H1 (cell line): ENCODE data around the gene C9orf152. TPM values are rescaled to one million over a fixed set of nuclear protein-coding genes. Genes with fewer than 3 reads are reported as not detected.

ENCODE experiments used
- CTCF ChIA-PET: fragments of 300-600 bp; sonication (Branson Sonifier 250); formaldehyde crosslinking; loops from one replicate; lab custom pipeline; 2021; ENCODE audit not compliant: partially characterized antibody; lab: Charles Lee
- POLR2A ChIA-PET: fragments of 300-600 bp; sonication (Branson Sonifier 250); formaldehyde crosslinking; loops from one replicate; lab custom pipeline; 2021; ENCODE audit warnings: inconsistent platforms; ENCODE audit not compliant: partially characterized antibody; lab: Charles Lee
- DNase-seq, 2 experiments: peaks; one replicate each; pipeline versions ENCODE4 v3.0.0 to v3.0.0-alpha.2; 2010 to 2022; ENCODE audit warnings: low spot score in 2 of 2, low read depth in 1 of 2, mixed read lengths in 1 of 2
- FAIRE-seq: peaks from 2 replicates; lab custom pipeline; 2011; peaks lifted over from hg19 to GRCh38; lab: Jason Lieb, UNC
- H2AFZ ChIP-seq: 2 replicates; pipeline ENCODE4 v1.8.1; 2012; ENCODE audit warnings: low read length, inconsistent platforms
- H2AK5ac ChIP-seq: 2 replicates; pipeline ENCODE4 v1.6.1; 2013; ENCODE audit warnings: low read depth, low read length
- H2BK120ac ChIP-seq: replicated peaks from 2 replicates; pipeline ENCODE3; 2013; ENCODE audit warnings: low read depth, low read length, inconsistent platforms
- H2BK12ac ChIP-seq: 2 replicates; pipeline ENCODE4 v1.6.1; 2013; ENCODE audit warnings: low read depth, low read length
- H2BK15ac ChIP-seq: 2 replicates; pipeline ENCODE4 v1.6.1; 2013; ENCODE audit warnings: low read length
- H2BK20ac ChIP-seq: 2 replicates; pipeline ENCODE4 v1.6.1; 2013; ENCODE audit warnings: low read length
- H2BK5ac ChIP-seq: 2 replicates; pipeline ENCODE4 v1.6.1; 2013; ENCODE audit warnings: low read depth, low read length
- H3K14ac ChIP-seq: 2 replicates; pipeline ENCODE4 v1.6.1; 2013; ENCODE audit warnings: inconsistent platforms; ENCODE audit not compliant: insufficient read length
- H3K18ac ChIP-seq: 2 replicates; pipeline ENCODE4 v1.6.1; 2013; ENCODE audit warnings: low read length; ENCODE audit errors: extremely low read depth
- H3K23ac ChIP-seq: 2 replicates; pipeline ENCODE4 v1.6.1; 2013; ENCODE audit warnings: inconsistent platforms; ENCODE audit not compliant: insufficient read length
- H3K23me2 ChIP-seq: 2 replicates; pipeline ENCODE4 v1.6.1; 2013; ENCODE audit warnings: low read depth, low read length
- H3K27ac ChIP-seq: 2 replicates; pipeline ENCODE4 v1.6.1; 2011; ENCODE audit warnings: low read depth, low read length, inconsistent platforms
- H3K27me3 ChIP-seq, 4 experiments: replicated peaks in 1 of 4; 1 replicate in 1 of 4; 2 replicates in 3 of 4; pipeline versions ENCODE4 v1.6.1 to v1.8.1; 2011 to 2013; ENCODE audit warnings: low read length in 3 of 4, mild to moderate bottlenecking in 3 of 4, inconsistent platforms in 2 of 4, mixed read lengths in 2 of 4, moderate library complexity in 1 of 4; ENCODE audit not compliant: control insufficient read depth in 3 of 4, insufficient read depth in 3 of 4; ENCODE audit errors: extremely low read depth in 1 of 4
- H3K36me3 ChIP-seq, 4 experiments: 2 replicates each; pipeline versions ENCODE4 v1.6.1 to v1.8.1; 2011 to 2013; ENCODE audit warnings: mild to moderate bottlenecking in 4 of 4, low read length in 3 of 4, moderate library complexity in 2 of 4, control low read depth in 1 of 4, inconsistent platforms in 1 of 4; ENCODE audit not compliant: insufficient read depth in 4 of 4, control insufficient read depth in 2 of 4
- H3K4ac ChIP-seq: replicated peaks from 2 replicates; pipeline ENCODE3; 2013; ENCODE audit warnings: low read length, low read depth, mixed read lengths, inconsistent platforms; ENCODE audit not compliant: insufficient read length
- H3K4me1 ChIP-seq, 4 experiments: replicated peaks in 1 of 4; 1 replicate in 1 of 4; 2 replicates in 3 of 4; pipeline versions ENCODE4 v1.6.1 to v1.8.1; 2011 to 2013; ENCODE audit warnings: low read length in 3 of 4, inconsistent platforms in 2 of 4, mixed read lengths in 1 of 4; ENCODE audit not compliant: insufficient read depth in 4 of 4, control insufficient read depth in 3 of 4
- H3K4me2 ChIP-seq, 2 experiments: 2 replicates each; pipeline versions ENCODE4 v1.6.1 to v1.8.1; 2011 to 2013; ENCODE audit warnings: low read depth in 2 of 2, low read length in 2 of 2, control low read depth in 1 of 2, inconsistent platforms in 1 of 2, mild to moderate bottlenecking in 1 of 2; ENCODE audit not compliant: insufficient read depth in 1 of 2
- H3K4me3 ChIP-seq, 4 experiments: fragments of 200-600, 300-600 bp in 1 of 4; sonication (generic), shearing (Covaris generic), sonication (Bioruptor Twin) in 1 of 4; 2 replicates each; pipeline versions ENCODE4 v1.5.1 to v1.8.1; 2011 to 2016; ENCODE audit warnings: low read length in 4 of 4, low read depth in 3 of 4, control low read depth in 2 of 4, inconsistent platforms in 2 of 4, mild to moderate bottlenecking in 2 of 4, mixed read lengths in 1 of 4, moderate library complexity in 1 of 4; ENCODE audit not compliant: insufficient read depth in 2 of 4; ENCODE audit errors: extremely low read depth in 1 of 4
- H3K56ac ChIP-seq: replicated peaks from 2 replicates; pipeline ENCODE3; 2013; ENCODE audit warnings: low read depth, mild to moderate bottlenecking, mixed read lengths, low read length, inconsistent platforms; ENCODE audit not compliant: insufficient read length
- H3K79me1 ChIP-seq: 2 replicates; pipeline ENCODE4 v1.6.1; 2013; ENCODE audit warnings: low read depth, low read length, control low read depth
- H3K79me2 ChIP-seq, 2 experiments: 2 replicates each; pipeline versions ENCODE4 v1.6.1 to v1.8.1; 2012 to 2013; ENCODE audit warnings: low read length in 2 of 2, mild to moderate bottlenecking in 2 of 2, inconsistent platforms in 1 of 2; ENCODE audit not compliant: insufficient read depth in 2 of 2, control insufficient read depth in 1 of 2
- H3K9ac ChIP-seq, 4 experiments: replicated peaks in 1 of 4; 1 replicate in 1 of 4; 2 replicates in 3 of 4; pipeline versions ENCODE4 v1.6.1 to v1.8.1; 2011 to 2013; ENCODE audit warnings: low read depth in 3 of 4, low read length in 3 of 4, control low read depth in 2 of 4, mild to moderate bottlenecking in 2 of 4, moderate library complexity in 2 of 4, inconsistent platforms in 1 of 4; ENCODE audit errors: extremely low read depth in 1 of 4
- H3K9me3 ChIP-seq, 2 experiments: 2 replicates each; pipeline versions ENCODE4 v1.6.1 to v1.8.1; 2012 to 2013; ENCODE audit warnings: mild to moderate bottlenecking in 2 of 2, moderate library complexity in 2 of 2, control low read depth in 1 of 2, inconsistent platforms in 1 of 2, low read depth in 1 of 2, low read length in 1 of 2, mixed read lengths in 1 of 2; ENCODE audit not compliant: insufficient read depth in 2 of 2
- H4K20me1 ChIP-seq, 2 experiments: replicated peaks in 1 of 2; 2 replicates each; pipeline versions ENCODE3 to v1.8.1; 2011 to 2013; ENCODE audit warnings: inconsistent platforms in 2 of 2, low read length in 2 of 2, mild to moderate bottlenecking in 1 of 2; ENCODE audit not compliant: insufficient read depth in 2 of 2, control insufficient read depth in 1 of 2
- H4K5ac ChIP-seq: 2 replicates; pipeline ENCODE4 v1.6.1; 2013; ENCODE audit warnings: low read length, low read depth, mixed read lengths, inconsistent platforms; ENCODE audit not compliant: insufficient read length
- H4K8ac ChIP-seq: 2 replicates; pipeline ENCODE4 v1.8.0; 2013; ENCODE audit warnings: mild to moderate bottlenecking, moderate library complexity, low read length, inconsistent platforms; ENCODE audit not compliant: insufficient read depth; ENCODE audit errors: extremely low read depth
- H4K91ac ChIP-seq: replicated peaks from 2 replicates; pipeline ENCODE3; 2013; ENCODE audit warnings: low read length, mixed read lengths, inconsistent platforms; ENCODE audit not compliant: insufficient read length
- CBX8 ChIP-seq: fragments of 300-800, 300-1000 bp; sonication (generic); IDR thresholded peaks from 2 replicates; pipeline ENCODE4 v1.7.1; 2016; ENCODE audit warnings: low read depth, low read length, borderline replicate concordance
- CTCF ChIP-seq, 3 experiments: IDR thresholded peaks; 1 replicate in 2 of 3; 2 replicates in 1 of 3; pipeline versions ENCODE4 v1.5.1 to v1.6.1; 2011; ENCODE audit warnings: low read length in 3 of 3, mild to moderate bottlenecking in 3 of 3, inconsistent platforms in 2 of 3, low read depth in 1 of 3, moderate library complexity in 1 of 3; ENCODE audit not compliant: insufficient read depth in 1 of 3; ENCODE audit errors: control extremely low read depth in 1 of 3
- EZH2 ChIP-seq: fragments of 200-600 bp; sonication (generic); IDR thresholded peaks from 2 replicates; pipeline ENCODE4 v1.7.1; 2012; ENCODE audit warnings: low read depth, mild to moderate bottlenecking, moderate library complexity, low read length, inconsistent platforms; ENCODE audit not compliant: severe bottlenecking
- JUND ChIP-seq: IDR thresholded peaks from 2 replicates; pipeline ENCODE4 v1.6.1; 2011; ENCODE audit warnings: mild to moderate bottlenecking, improper control_type of control experiment, low read length
- KDM4A ChIP-seq: IDR thresholded peaks from one replicate; pipeline ENCODE4 v1.7.1; 2012; ENCODE audit warnings: low read depth, mild to moderate bottlenecking, moderate library complexity, low read length, inconsistent platforms; ENCODE audit not compliant: severe bottlenecking
- KDM5A ChIP-seq: fragments of 200-600 bp; IDR thresholded peaks from 2 replicates; pipeline ENCODE4 v1.7.1; 2012; ENCODE audit warnings: mild to moderate bottlenecking, low read length, inconsistent platforms, mixed read lengths
- RBBP5 ChIP-seq: IDR thresholded peaks from 2 replicates; pipeline ENCODE4 v1.7.1; 2012; ENCODE audit warnings: low read depth, mild to moderate bottlenecking, inconsistent platforms, low read length, moderate library complexity, borderline replicate concordance
- RXRA ChIP-seq: IDR thresholded peaks from 2 replicates; pipeline ENCODE4 v1.6.1; 2011; ENCODE audit warnings: low read depth, mild to moderate bottlenecking, low read length, moderate library complexity; ENCODE audit not compliant: insufficient read depth
- WGBS, 2 experiments: shearing (Covaris generic) in 1 of 2; methylation state at CpG; one replicate each; pipeline versions ENCODE4 v1.1.6 to v1.1.7; 2013 to 2015; ENCODE audit warnings: low lambda C conversion rate in 2 of 2, mixed read lengths in 2 of 2, inconsistent platforms in 1 of 2, low coverage in 1 of 2, missing lambda C conversion rate in 1 of 2; ENCODE audit not compliant: insufficient replicate concordance in 2 of 2, insufficient coverage in 1 of 2, insufficient read length in 1 of 2; ENCODE audit errors: extremely low coverage in 1 of 2, missing lambda C conversion rate in 1 of 2; 5-methylcytosine and 5-hydroxymethylcytosine counted together
- polyA plus RNA-seq, 7 experiments: library from polyadenylated mRNA; depleted of rRNA in 3 of 7; stranded (reverse) in 5 of 7; unstranded in 2 of 7; fragments of >200 nt in 5 of 7; fragments of 200-250 nt in 2 of 7; gene quantifications; 1 replicate in 5 of 7; 2 replicates in 1 of 7; 4 replicates in 1 of 7; pipeline versions ENCODE4 v1.2.1 to v1.2.3, GENCODE V29; 2011 to 2013; ENCODE audit warnings: missing spikeins in 2 of 7, mixed read lengths in 2 of 7
- total RNA-seq: library from RNA; stranded (reverse); fragmentation: NEBNext Ultra II Directional; extraction: Animal tissue kit (Norgen Biotek cat#: 25700); gene quantifications from 2 replicates; pipeline ENCODE4 v1.2.1, GENCODE V29; 2021

The C9orf152 gene
- total and polyA plus RNA-seq, 2 of the 8 experiments (the other 6 are each of a cell fraction or from before 2014, with no cell fraction given), result not detected

- ChIA-PET POLR2A (interaction anchor here (0.9 kb wide), 1 partner anchor 59 kb away, joined by 3 read pairs; the partner anchor contains the start of gene TXN), CTCF (interaction anchor here (0.6 to 4.7 kb wide), 13 partner anchors 9 to 485 kb away, joined by 3 to 33 read pairs (median 4); no protein-coding TSS in a partner anchor)
- Histone ChIP-seq H3K4me1 (no peaks in the 10 kb centered on the region), H3K9ac (no peak overlapping the region), H3K4me3 (no peak overlapping the region), H2AFZ (0 out of 2 replicates have a peak overlapping the region, but pooled peaks have one; percentile 3), H2BK5ac (no peak overlapping the region), H3K23ac (no peak overlapping the region), H3K79me1 (no peaks in the 10 kb centered on the region), H3K4me2 (no peak overlapping the region), H2BK15ac (no peak overlapping the region), H2BK20ac (no peak overlapping the region), H3K79me2 (no peaks in the 10 kb centered on the region), H3K27ac (no peak overlapping the region), H4K5ac (no peak overlapping the region), H3K4ac (no peak overlapping the region), H2BK120ac (no peak overlapping the region), H3K9me3 (no peaks in the 10 kb centered on the region), H2BK12ac (no peak overlapping the region), H3K36me3 (no peaks in the 10 kb centered on the region), H3K23me2 (no peaks in the 10 kb centered on the region), H4K91ac (no peak overlapping the region), H2AK5ac (no peak overlapping the region), H4K20me1 (no peaks in the 10 kb centered on the region), H3K14ac (no peak overlapping the region), H3K27me3 (no peaks in the 10 kb centered on the region), H4K8ac (no peak overlapping the region), H3K18ac (no peak overlapping the region), H3K56ac (no peak overlapping the region)
- no peak for DNase-seq
- WGBS, 2 experiments, result 86% methylated on average over 11 of the region's 11 CpGs; no CpG with 5 or more reads in 1 of the 2 experiments
- no peak for FAIRE-seq
- no peak for TF ChIP-seq JUND
- TF ChIP-seq RBBP5, result no peak
- TF ChIP-seq EZH2, result no peak
- TF ChIP-seq RXRA, result no peak
- TF ChIP-seq KDM5A, result no peak
- peak in 2 of 3 experiments; percentile 3 to 43; a peak in 2 of 4 replicates for TF ChIP-seq CTCF (IDR thresholded peaks at IDR 0.05; ENCODE audit: control extremely low read depth in 1 of 3, insufficient read depth in 1 of 3, low read depth in 1 of 3, low read length in 3 of 3)
- TF ChIP-seq KDM4A, result no peak
- no peak for TF ChIP-seq CBX8
Observed at GRCh38 chr9:110197330-110198187, 10.4 kb downstream of the C9orf152 start.
